K562 (cell line): ENCODE measurements around the gene LST1. TPM values are rescaled to one million over a fixed set of nuclear protein-coding genes. Genes with fewer than 3 reads are reported as not detected.
A peak's percentile ranks its signal among the peaks of the same experiment; 100 is the strongest.

ENCODE experiments used
- ARHGAP35 ChIP-seq: fragments of 450-650 bp; IDR thresholded peaks from 2 replicates; pipeline ENCODE4 v1.6.1; 2018; ENCODE audit not compliant: partially characterized antibody
- CREB5 ChIP-seq: fragments of 250-450 bp; sonication (Bioruptor Pico); IDR thresholded peaks from 2 replicates; pipeline ENCODE4 v1.5.0; 2020; ENCODE audit warnings: mild to moderate bottlenecking
- DEAF1 ChIP-seq: fragments of 450-650 bp; formaldehyde crosslinking; IDR thresholded peaks from 2 replicates; pipeline ENCODE4 v1.4.0; 2020; ENCODE audit warnings: mild to moderate bottlenecking, moderate library complexity
- EGR1 ChIP-seq: fragments of 450-650 bp; conservative IDR thresholded peaks from 2 replicates; pipeline ENCODE4 v1.6.1; 2017; ENCODE audit warnings: mild to moderate bottlenecking
- FOXJ3 ChIP-seq: sonication (generic); formaldehyde crosslinking; IDR thresholded peaks from 2 replicates; pipeline ENCODE4 v1.4.0; 2020; ENCODE audit warnings: mild to moderate bottlenecking, missing genetic modification reagents
- GABPA ChIP-seq: fragments of 200-800 bp; sonication (Bioruptor generic); conservative IDR thresholded peaks from 2 replicates; pipeline ENCODE4 v1.6.1; 2016; ENCODE audit warnings: low read depth, missing genetic modification characterization, missing compliant biosample characterization
- GTF2B ChIP-seq: IDR thresholded peaks from 2 replicates; pipeline ENCODE4 v1.6.1; 2011; ENCODE audit not compliant: insufficient read length; ENCODE audit errors: extremely low read depth
- MTA3 ChIP-seq: fragments of 450-650 bp; formaldehyde crosslinking; IDR thresholded peaks from 2 replicates; pipeline ENCODE4 v1.6.1; 2017; ENCODE audit warnings: mild to moderate bottlenecking, borderline replicate concordance
- TBP ChIP-seq: optimal IDR thresholded peaks from 2 replicates; pipeline ENCODE3; 2011; ENCODE audit warnings: low read depth, low read length, improper control_type of control experiment
- TFAM ChIP-seq: fragments of 250-450 bp; sonication (Bioruptor Pico); conservative IDR thresholded peaks from 2 replicates; pipeline ENCODE4 v1.5.0; 2021; ENCODE audit warnings: mild to moderate bottlenecking, moderate library complexity
- ZBED1 ChIP-seq: IDR thresholded peaks from 2 replicates; pipeline ENCODE4 v1.6.1; 2014
- ZBTB1 ChIP-seq: sonication (generic); formaldehyde crosslinking; IDR thresholded peaks from 2 replicates; pipeline ENCODE4 v1.8.1; 2023; ENCODE audit warnings: missing genetic modification reagents, low read depth, mild to moderate bottlenecking, borderline replicate concordance
- ZBTB49 ChIP-seq: sonication (generic); formaldehyde crosslinking; IDR thresholded peaks from 2 replicates; pipeline ENCODE4 v1.8.0; 2022; ENCODE audit warnings: missing genetic modification reagents, mild to moderate bottlenecking, borderline replicate concordance
- ZNF280A ChIP-seq: fragments of 450-650 bp; IDR thresholded peaks from 2 replicates; pipeline ENCODE4 v1.6.1; 2018; ENCODE audit warnings: mild to moderate bottlenecking, low read depth; ENCODE audit not compliant: partially characterized antibody
- ZNF311 ChIP-seq: fragments of 250-450 bp; sonication (Bioruptor Pico); IDR thresholded peaks from 2 replicates; pipeline ENCODE4 v1.4.0; 2020; ENCODE audit warnings: mild to moderate bottlenecking, moderate library complexity
- ZNF436 ChIP-seq: fragments of 250-450, 450-650 bp; sonication (Bioruptor Pico); formaldehyde crosslinking; IDR thresholded peaks from 2 replicates; pipeline ENCODE4 v1.7.0; 2020; ENCODE audit warnings: mild to moderate bottlenecking
- ZNF589 ChIP-seq: fragments of 200-800 bp; sonication (Bioruptor generic); IDR thresholded peaks from 2 replicates; pipeline ENCODE4 v1.6.1; 2016; ENCODE audit warnings: low read depth, missing genetic modification characterization, missing compliant biosample characterization
- ZNF695 ChIP-seq: fragments of 450-650 bp; formaldehyde crosslinking; IDR thresholded peaks from 2 replicates; pipeline ENCODE4 v1.4.0; 2020; ENCODE audit warnings: mild to moderate bottlenecking, moderate library complexity
- polyA plus RNA-seq, 8 experiments: library from polyadenylated mRNA; depleted of rRNA in 4 of 8; stranded (reverse) in 5 of 8; unstranded in 3 of 8; fragments of >200 nt; fragmentation: Nextera tagmentation in 2 of 8; fragmentation: Illumina TruSeq in 1 of 8; extraction: Ambion mirVana in 2 of 8; extraction: Trizol in 1 of 8; gene quantifications; 2 replicates each; pipeline versions ENCODE4 v1.2.1 to v1.2.3, GENCODE V29; 2011 to 2014; ENCODE audit warnings: inconsistent platforms in 1 of 8, missing spikeins in 1 of 8
- total RNA-seq, 7 experiments: library from RNA; depleted of rRNA in 6 of 7; stranded (reverse); fragments of >200 nt in 6 of 7; fragmentation: Illumina TruSeq in 2 of 7; extraction: Trizol in 2 of 7; gene quantifications; 2 replicates each; pipeline versions ENCODE4 v1.2.1 to v1.2.3, GENCODE V29; 2011 to 2021; ENCODE audit warnings: low replicate concordance in 1 of 7

Gene LST1
- total and polyA plus RNA-seq, 9 of the 15 experiments (the other 6 are each of a cell fraction or from before 2014, with no cell fraction given) = 0.82 to 7.8 (median 1.7) TPM

GRCh38 chr6:31580807-31581433 is 5.2 kb upstream of the LST1 start (continued):
- TF ChIP-seq MTA3 = peak; percentile 95
- TF ChIP-seq ZNF436 (CRISPR knock-in tag) = no peak
- TF ChIP-seq GABPA (tag) = no peak
- no peak for TF ChIP-seq ZBTB1
- no peak for TF ChIP-seq CREB5
- TF ChIP-seq ZNF280A = no peak
- no peak for TF ChIP-seq FOXJ3 (CRISPR knock-in tag)
- TF ChIP-seq TBP = peak; percentile 80
- no peak for TF ChIP-seq ARHGAP35
- no peak for TF ChIP-seq EGR1
- TF ChIP-seq TFAM (CRISPR knock-in tag) = no peak
- TF ChIP-seq ZBTB49 = no peak
- 0 out of 2 replicates have a peak, but pooled peaks have one; percentile 54 for TF ChIP-seq ZNF589
- peak; percentile 77 for TF ChIP-seq DEAF1 (CRISPR knock-in tag)
- no peak for TF ChIP-seq ZNF311 (CRISPR knock-in tag)
- TF ChIP-seq ZNF695 (CRISPR knock-in tag) = no peak
- no peak; the same call in 1 of the 2 replicates for TF ChIP-seq ZBED1
- no peak for TF ChIP-seq GTF2B
